ENCODE results near the gene SHROOM3.

SHROOM3 gene

GRCh38 chr4:76783836-76784235, 348.8 kb downstream of the SHROOM3 start:
- no peak for DNase-seq (ENCODE audit: low read depth)

GRCh38 chr4:76784237-76784636, 349.2 kb downstream of the SHROOM3 start:
- no peak for DNase-seq (ENCODE audit: low read depth)

GRCh38 chr4:76787898-76788297, 352.9 kb downstream of the SHROOM3 start:
- no peak for DNase-seq (ENCODE audit: low read depth)

DNA sequence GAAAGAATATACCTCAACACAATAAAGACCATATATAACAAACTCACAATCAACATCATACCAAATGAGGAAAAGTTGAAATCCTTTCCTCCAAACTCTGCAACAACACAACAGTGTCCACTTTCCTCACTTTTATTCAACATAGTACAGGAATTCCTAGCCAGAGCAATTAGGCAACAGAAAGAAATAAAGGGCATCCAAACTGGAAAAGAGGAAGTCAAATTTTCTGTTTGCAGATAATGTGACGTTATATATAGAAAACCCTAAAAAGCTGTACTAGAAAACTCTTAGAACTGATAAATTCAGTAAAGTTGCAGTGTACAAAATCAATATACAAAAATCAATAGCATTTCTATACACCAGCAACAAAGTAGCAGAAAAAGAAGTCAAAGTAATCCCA, 355.3 kb downstream of the SHROOM3 start:
- no peak for DNase-seq (ENCODE audit: low read depth)

DNA sequence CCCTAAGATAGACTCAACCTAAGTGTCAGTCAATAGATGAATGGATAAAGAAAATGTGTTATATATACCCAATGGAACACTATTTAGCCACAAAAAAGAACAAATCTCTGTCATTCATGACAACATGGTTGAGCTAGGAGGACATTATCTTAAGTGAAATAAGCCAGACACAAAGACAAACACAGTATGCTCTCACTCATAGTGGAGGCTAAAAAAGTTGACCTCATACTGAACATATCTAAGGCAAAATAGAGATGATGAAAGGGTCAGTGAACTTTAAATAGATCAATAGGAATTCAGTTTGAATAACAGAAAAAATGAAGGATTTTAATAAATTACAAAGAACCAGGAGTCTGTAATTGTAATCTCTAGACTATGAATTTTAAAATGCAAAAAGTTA, 356.4 kb downstream of the SHROOM3 start:
- DNase-seq (ENCODE audit: low read depth), result no peak

DNA sequence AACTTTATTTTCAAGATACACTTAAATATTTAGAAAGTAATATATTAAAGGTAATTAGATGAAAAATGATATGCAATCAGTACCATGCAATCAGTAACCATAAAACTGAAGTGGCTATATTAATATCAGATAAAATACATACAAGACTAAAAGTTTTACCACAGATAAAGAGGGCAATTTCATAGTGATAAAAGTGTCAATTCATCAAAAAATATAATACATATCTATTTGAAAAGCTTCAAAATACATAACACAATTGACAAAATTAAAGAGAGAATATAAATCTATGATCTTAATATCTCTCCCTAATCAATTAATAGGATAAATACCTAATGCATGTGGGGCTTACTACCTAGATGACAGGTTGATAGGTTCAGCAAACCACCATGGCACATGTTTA, 357.4 kb downstream of the SHROOM3 start:
- no peak for DNase-seq (ENCODE audit: low read depth)

- no peak for DNase-seq (ENCODE audit: low read depth)
Observed at GRCh38 chr4:76795243-76795642, 360.2 kb downstream of the SHROOM3 start.

GRCh38 chr4:76799140-76799539, 364.1 kb downstream of the SHROOM3 start:
- no peak for DNase-seq (ENCODE audit: low read depth)

DNA sequence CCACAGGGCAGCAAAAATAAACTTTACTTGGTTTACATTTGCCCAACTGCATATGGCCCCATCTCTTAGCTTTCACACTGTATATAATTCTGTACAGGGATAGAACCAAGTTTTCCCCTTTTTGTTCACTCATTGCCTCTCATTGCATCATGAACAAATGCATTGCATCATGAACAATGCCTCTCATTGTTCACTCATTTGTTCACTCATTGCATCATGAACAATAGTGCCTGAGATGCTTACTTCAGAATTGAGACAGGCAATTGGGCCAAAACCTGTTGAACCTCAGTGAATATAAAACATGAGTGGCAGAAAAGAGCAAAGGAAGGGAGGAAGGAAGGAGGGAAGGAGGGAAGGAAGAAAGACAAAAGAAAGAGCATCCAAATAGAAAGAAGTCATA, 364.7 kb downstream of the SHROOM3 start:
- no peak for DNase-seq (ENCODE audit: low read depth)

GRCh38 chr4:76800902-76801301, 365.9 kb downstream of the SHROOM3 start:
- DNase-seq (ENCODE audit: low read depth), result no peak

- DNase-seq (ENCODE audit: low read depth), result no peak
Observed at GRCh38 chr4:76801621-76802235, 366.7 kb downstream of the SHROOM3 start.

- no peak for DNase-seq (ENCODE audit: low read depth)
Observed at GRCh38 chr4:76802236-76803021, 367.4 kb downstream of the SHROOM3 start.

- no peak for DNase-seq (ENCODE audit: low read depth)
Observed at GRCh38 chr4:76803522-76803921, 368.5 kb downstream of the SHROOM3 start.

- no peak for DNase-seq (ENCODE audit: low read depth)
Observed at GRCh38 chr4:76804096-76804495, 369.1 kb downstream of the SHROOM3 start.

GRCh38 chr4:76806346-76806745, 371.3 kb downstream of the SHROOM3 start:
- DNase-seq (ENCODE audit: low read depth), result no peak

- no peak for DNase-seq (ENCODE audit: low read depth)
Observed at GRCh38 chr4:76806757-76807156, 371.7 kb downstream of the SHROOM3 start.

GRCh38 chr4:76809594-76810305, 374.7 kb downstream of the SHROOM3 start:
- DNase-seq (ENCODE audit: low read depth), result no peak

GRCh38 chr4:76811604-76812412, 376.8 kb downstream of the SHROOM3 start:
- DNase-seq (ENCODE audit: low read depth), result no peak

DNA sequence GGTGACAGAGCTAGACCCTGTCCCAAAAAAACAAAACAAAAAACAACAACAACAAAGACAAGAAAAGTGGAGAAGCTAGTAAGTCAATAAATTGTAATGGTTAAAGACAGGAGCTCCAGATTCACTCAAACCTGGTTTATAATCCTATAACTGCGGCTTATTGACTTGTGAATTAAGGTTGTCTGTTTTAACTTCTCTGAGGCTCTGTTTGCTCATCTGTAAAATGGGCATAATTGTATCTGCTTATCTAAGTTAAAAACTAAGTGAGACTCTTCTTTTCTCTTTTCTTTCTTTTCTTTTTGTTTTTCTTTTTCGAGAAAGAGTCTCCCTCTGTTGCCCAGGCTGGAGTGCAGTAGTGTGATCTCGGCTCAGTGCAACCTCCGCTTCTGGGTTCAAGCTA, 378.0 kb downstream of the SHROOM3 start:
- DNase-seq (ENCODE audit: low read depth), result no peak

GRCh38 chr4:76821641-76822040, 386.6 kb downstream of the SHROOM3 start:
- no peak for DNase-seq (ENCODE audit: low read depth)

GRCh38 chr4:76822303-76822702, 387.3 kb downstream of the SHROOM3 start:
- no peak for DNase-seq (ENCODE audit: low read depth)

GRCh38 chr4:76823495-76823894, 388.5 kb downstream of the SHROOM3 start:
- DNase-seq (ENCODE audit: low read depth), result no peak

Measured in stimulated activated CD8-positive, alpha-beta memory T cell treated with anti-CD3 and anti-CD28 coated beads, Interleukin-4, amount 100 ng/mL, for 24 hours (primary cell).